A549 (cell line): Measurements from ENCODE around the gene SH3RF3.

Experiments used
- CHD2 ChIP-seq: fragments of 150-350 bp; IDR thresholded peaks from 2 replicates; pipeline ENCODE4 v1.6.1; 2014; ENCODE audit warnings: low read length; ENCODE audit not compliant: partially characterized antibody
- EHF ChIP-seq: fragments of 250-450 bp; sonication (Bioruptor Pico); IDR thresholded peaks from 2 replicates; pipeline ENCODE4 v1.5.0; 2020; ENCODE audit warnings: mild to moderate bottlenecking
- EP300 ChIP-seq, 2 experiments: fragments of >200 bp; sonication (Bioruptor Twin); formaldehyde crosslinking; IDR thresholded peaks; 2 replicates in 1 of 2; 3 replicates in 1 of 2; pipeline ENCODE4 v1.6.1; 2016 to 2017
- KDM5A ChIP-seq: fragments of 200-600 bp; sonication (generic); IDR thresholded peaks from 2 replicates; pipeline ENCODE4 v1.6.1; 2016; ENCODE audit warnings: antibody characterized with exemption, mild to moderate bottlenecking
- MAZ ChIP-seq: fragments of 150-350 bp; IDR thresholded peaks from 2 replicates; pipeline ENCODE4 v1.6.1; 2014; ENCODE audit warnings: antibody characterized with exemption, low read depth, low read length, borderline replicate concordance
- RCOR1 ChIP-seq: fragments of 150-350 bp; IDR thresholded peaks from 2 replicates; pipeline ENCODE4 v1.6.1; 2014; ENCODE audit warnings: antibody characterized with exemption, low read length, low read depth
- SMC3 ChIP-seq: fragments of >200 bp; sonication (Bioruptor Twin); formaldehyde crosslinking; IDR thresholded peaks from 3 replicates; pipeline ENCODE4 v1.6.1; 2018; ENCODE audit warnings: inconsistent platforms
- ZFP36 ChIP-seq: fragments of 450-650 bp; IDR thresholded peaks from 2 replicates; pipeline ENCODE4 v1.6.1; 2014; ENCODE audit warnings: borderline replicate concordance; ENCODE audit not compliant: partially characterized antibody
- TF ChIP-seq, protein P1 (sequence below): fragments of 150-350 bp; IDR thresholded peaks from 2 replicates; pipeline ENCODE4 v1.6.1; 2014; ENCODE audit warnings: low read depth, mild to moderate bottlenecking, low read length
- TF ChIP-seq, protein P2 (sequence below): fragments of >200 bp; sonication (Bioruptor Twin); formaldehyde crosslinking; IDR thresholded peaks from 3 replicates; pipeline ENCODE4 v1.5.1; 2016
- TF ChIP-seq, protein P3 (sequence below): fragments of 450-650 bp; IDR thresholded peaks from 2 replicates; pipeline ENCODE4 v1.6.1; 2014; ENCODE audit warnings: antibody characterized with exemption

DNA sequence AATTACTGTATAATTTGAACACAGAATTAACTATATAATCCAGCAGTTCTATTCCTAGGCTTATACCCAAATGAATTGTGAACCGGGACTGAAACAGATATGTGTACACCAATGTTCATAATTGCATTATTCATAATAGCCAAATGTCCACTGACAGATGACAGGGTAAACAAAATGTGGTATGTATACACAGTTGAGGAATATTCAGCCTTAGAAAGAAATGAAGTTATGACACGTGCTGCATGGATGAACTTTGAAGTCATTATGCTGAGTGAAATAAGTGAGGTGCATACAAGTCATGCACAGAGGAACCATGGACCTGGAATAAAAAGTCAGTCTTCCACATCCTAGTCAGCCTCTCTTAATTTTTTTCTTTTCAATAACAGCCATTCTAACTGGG lies 91.9 kb downstream of the SH3RF3 start:
- TF ChIP-seq, protein P1, sequence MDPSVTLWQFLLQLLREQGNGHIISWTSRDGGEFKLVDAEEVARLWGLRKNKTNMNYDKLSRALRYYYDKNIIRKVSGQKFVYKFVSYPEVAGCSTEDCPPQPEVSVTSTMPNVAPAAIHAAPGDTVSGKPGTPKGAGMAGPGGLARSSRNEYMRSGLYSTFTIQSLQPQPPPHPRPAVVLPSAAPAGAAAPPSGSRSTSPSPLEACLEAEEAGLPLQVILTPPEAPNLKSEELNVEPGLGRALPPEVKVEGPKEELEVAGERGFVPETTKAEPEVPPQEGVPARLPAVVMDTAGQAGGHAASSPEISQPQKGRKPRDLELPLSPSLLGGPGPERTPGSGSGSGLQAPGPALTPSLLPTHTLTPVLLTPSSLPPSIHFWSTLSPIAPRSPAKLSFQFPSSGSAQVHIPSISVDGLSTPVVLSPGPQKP = no peak
- TF ChIP-seq, protein P2, sequence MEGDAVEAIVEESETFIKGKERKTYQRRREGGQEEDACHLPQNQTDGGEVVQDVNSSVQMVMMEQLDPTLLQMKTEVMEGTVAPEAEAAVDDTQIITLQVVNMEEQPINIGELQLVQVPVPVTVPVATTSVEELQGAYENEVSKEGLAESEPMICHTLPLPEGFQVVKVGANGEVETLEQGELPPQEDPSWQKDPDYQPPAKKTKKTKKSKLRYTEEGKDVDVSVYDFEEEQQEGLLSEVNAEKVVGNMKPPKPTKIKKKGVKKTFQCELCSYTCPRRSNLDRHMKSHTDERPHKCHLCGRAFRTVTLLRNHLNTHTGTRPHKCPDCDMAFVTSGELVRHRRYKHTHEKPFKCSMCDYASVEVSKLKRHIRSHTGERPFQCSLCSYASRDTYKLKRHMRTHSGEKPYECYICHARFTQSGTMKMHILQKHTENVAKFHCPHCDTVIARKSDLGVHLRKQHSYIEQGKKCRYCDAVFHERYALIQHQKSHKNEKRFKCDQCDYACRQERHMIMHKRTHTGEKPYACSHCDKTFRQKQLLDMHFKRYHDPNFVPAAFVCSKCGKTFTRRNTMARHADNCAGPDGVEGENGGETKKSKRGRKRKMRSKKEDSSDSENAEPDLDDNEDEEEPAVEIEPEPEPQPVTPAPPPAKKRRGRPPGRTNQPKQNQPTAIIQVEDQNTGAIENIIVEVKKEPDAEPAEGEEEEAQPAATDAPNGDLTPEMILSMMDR = no peak
- TF ChIP-seq EHF (CRISPR knock-in tag) = no peak
- TF ChIP-seq, protein P3, sequence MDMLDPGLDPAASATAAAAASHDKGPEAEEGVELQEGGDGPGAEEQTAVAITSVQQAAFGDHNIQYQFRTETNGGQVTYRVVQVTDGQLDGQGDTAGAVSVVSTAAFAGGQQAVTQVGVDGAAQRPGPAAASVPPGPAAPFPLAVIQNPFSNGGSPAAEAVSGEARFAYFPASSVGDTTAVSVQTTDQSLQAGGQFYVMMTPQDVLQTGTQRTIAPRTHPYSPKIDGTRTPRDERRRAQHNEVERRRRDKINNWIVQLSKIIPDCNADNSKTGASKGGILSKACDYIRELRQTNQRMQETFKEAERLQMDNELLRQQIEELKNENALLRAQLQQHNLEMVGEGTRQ = no peak
- TF ChIP-seq SMC3 = no peak
- TF ChIP-seq EP300 (IDR thresholded peaks at IDR 0.05) = no peak
- TF ChIP-seq ZFP36 = no peak
- no peak for TF ChIP-seq KDM5A
- TF ChIP-seq RCOR1 = no peak
- no peak for TF ChIP-seq CHD2
- TF ChIP-seq MAZ = no peak
